Kidney (tissue), 14 donors: Measurements from ENCODE around the gene HSPA6. TPM values are rescaled to one million over a fixed set of nuclear protein-coding genes. Genes with fewer than 3 reads are reported as not detected.
A peak's percentile ranks its signal among the peaks of the same experiment; 100 is the strongest.

ENCODE experiments used
- DNase-seq, 5 donors: peaks; one replicate each; pipeline ENCODE4 v3.0.0-alpha.2; 2013 to 2020
- FAIRE-seq: peaks from 2 replicates; lab custom pipeline; 2012; peaks lifted over from hg19 to GRCh38; lab: Jason Lieb, UNC
- H3K27ac ChIP-seq, 2 donors: one replicate each; pipeline ENCODE4 v1.7.0; 2013; ENCODE audit warnings: low read depth in 2 of 2, low read length in 2 of 2, inconsistent platforms in 1 of 2
- H3K27me3 ChIP-seq: one replicate; pipeline ENCODE4 v1.7.1; 2013; ENCODE audit warnings: low read length, inconsistent platforms; ENCODE audit not compliant: control insufficient read depth, insufficient read depth
- H3K36me3 ChIP-seq, 3 donors: one replicate each; pipeline versions ENCODE4 v1.7.0 to v1.7.1; 2013; ENCODE audit warnings: low read length in 3 of 3, control low read depth in 1 of 3, inconsistent platforms in 1 of 3; ENCODE audit not compliant: insufficient read depth in 3 of 3, control insufficient read depth in 2 of 3
- H3K4me1 ChIP-seq, 3 donors: one replicate each; pipeline versions ENCODE4 v1.7.0 to v1.7.1; 2013; ENCODE audit warnings: low read length in 3 of 3, inconsistent platforms in 1 of 3, low read depth in 1 of 3; ENCODE audit not compliant: control insufficient read depth in 2 of 3, insufficient read depth in 2 of 3
- H3K4me3 ChIP-seq, 3 donors: one replicate each; pipeline versions ENCODE4 v1.7.0 to v1.8.1; 2013; ENCODE audit warnings: low read length in 3 of 3, control low read depth in 1 of 3, inconsistent platforms in 1 of 3
- H3K9ac ChIP-seq, 3 donors: one replicate each; pipeline versions ENCODE4 v1.7.0 to v1.7.1; 2013; ENCODE audit warnings: low read length in 3 of 3, control low read depth in 1 of 3, inconsistent platforms in 1 of 3
- H3K9me3 ChIP-seq, 3 donors: one replicate each; pipeline versions ENCODE4 v1.7.0 to v1.7.1; 2013; ENCODE audit warnings: low read length in 3 of 3, control low read depth in 1 of 3, inconsistent platforms in 1 of 3; ENCODE audit not compliant: control insufficient read depth in 2 of 3, insufficient read depth in 1 of 3
- intact Hi-C: fragments of 100-400 bp; cut with DNase I; formaldehyde crosslinking; loops from one replicate; pipeline ENCODE4 v1.11.1; 2022
- polyA plus RNA-seq: library from polyadenylated mRNA; stranded (reverse); fragments of 350-450 nt; fragmentation: Illumina TruSeq; extraction: RNeasy Lipid Tissue Mini Kit (QIAGEN cat#74804); gene quantifications from one replicate; pipeline ENCODE4 v1.2.3, GENCODE V29; 2014; ENCODE audit warnings: low read depth, low replicate concordance; ENCODE audit not compliant: insufficient read depth
- total RNA-seq: library from RNA; stranded (reverse); fragmentation: NEBNext Ultra II Directional; extraction: Animal tissue kit (Norgen Biotek cat#: 25700); gene quantifications from one replicate; pipeline ENCODE4 v1.2.1, GENCODE V29; 2021
- TF ChIP-seq, protein P1 (sequence below): IDR thresholded peaks from 3 replicates; pipeline ENCODE4 v1.5.1; 2012; ENCODE audit warnings: mild to moderate bottlenecking, moderate library complexity, borderline replicate concordance; ENCODE audit not compliant: insufficient read depth; ENCODE audit errors: extremely low read depth
- donor health status: control.
- donor health status: control.
- donor health status: control.
- donor health status: control.
- donor health status: control.
- donor health status: DM: yes; HTN: yes; CAD: no.
- donor health status: Normal renal cell carcinoma (clear cell type).

The HSPA6 gene
- total and polyA plus RNA-seq, 2 donors from 2014 or later, result 2.6 to 5.5 TPM

DNA sequence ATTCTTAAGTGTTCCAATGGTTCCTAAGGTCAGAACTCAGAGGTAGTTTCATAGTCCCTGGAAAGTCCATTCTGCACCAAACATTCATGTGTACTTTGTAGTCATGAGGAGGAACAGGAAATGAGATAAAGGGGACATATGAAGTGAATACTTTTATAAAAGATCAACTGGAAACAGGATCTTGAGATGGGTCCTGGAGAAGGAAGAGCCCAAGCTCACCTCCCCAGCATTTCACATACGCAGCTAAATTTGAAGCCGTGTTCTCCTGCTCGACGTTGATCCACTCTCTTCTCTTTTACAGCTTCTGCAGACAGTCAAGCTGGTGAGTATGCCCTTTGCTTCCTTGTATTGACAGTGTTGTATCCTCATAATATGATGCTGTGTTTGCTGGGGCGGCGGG is 18.7 kb upstream of the HSPA6 start:
- H3K9me3 ChIP-seq, result no peaks in the 10 kb centered on the region
- no peaks in the 10 kb centered on the region for H3K4me1 ChIP-seq
- no peaks in the 10 kb centered on the region for H3K27me3 ChIP-seq
- H3K36me3 ChIP-seq, result no peaks in the 10 kb centered on the region
- peak overlapping the region in 1 of 2 donors; percentile 53 for H3K27ac ChIP-seq
- H3K4me3 ChIP-seq, result no peak overlapping the region
- intact Hi-C loops, result no loop called here
- H3K9ac ChIP-seq, result no peak overlapping the region
- TF ChIP-seq, protein P1, sequence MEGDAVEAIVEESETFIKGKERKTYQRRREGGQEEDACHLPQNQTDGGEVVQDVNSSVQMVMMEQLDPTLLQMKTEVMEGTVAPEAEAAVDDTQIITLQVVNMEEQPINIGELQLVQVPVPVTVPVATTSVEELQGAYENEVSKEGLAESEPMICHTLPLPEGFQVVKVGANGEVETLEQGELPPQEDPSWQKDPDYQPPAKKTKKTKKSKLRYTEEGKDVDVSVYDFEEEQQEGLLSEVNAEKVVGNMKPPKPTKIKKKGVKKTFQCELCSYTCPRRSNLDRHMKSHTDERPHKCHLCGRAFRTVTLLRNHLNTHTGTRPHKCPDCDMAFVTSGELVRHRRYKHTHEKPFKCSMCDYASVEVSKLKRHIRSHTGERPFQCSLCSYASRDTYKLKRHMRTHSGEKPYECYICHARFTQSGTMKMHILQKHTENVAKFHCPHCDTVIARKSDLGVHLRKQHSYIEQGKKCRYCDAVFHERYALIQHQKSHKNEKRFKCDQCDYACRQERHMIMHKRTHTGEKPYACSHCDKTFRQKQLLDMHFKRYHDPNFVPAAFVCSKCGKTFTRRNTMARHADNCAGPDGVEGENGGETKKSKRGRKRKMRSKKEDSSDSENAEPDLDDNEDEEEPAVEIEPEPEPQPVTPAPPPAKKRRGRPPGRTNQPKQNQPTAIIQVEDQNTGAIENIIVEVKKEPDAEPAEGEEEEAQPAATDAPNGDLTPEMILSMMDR, result no peak
- FAIRE-seq, result no peak
- DNase-seq, result no peak

DNA sequence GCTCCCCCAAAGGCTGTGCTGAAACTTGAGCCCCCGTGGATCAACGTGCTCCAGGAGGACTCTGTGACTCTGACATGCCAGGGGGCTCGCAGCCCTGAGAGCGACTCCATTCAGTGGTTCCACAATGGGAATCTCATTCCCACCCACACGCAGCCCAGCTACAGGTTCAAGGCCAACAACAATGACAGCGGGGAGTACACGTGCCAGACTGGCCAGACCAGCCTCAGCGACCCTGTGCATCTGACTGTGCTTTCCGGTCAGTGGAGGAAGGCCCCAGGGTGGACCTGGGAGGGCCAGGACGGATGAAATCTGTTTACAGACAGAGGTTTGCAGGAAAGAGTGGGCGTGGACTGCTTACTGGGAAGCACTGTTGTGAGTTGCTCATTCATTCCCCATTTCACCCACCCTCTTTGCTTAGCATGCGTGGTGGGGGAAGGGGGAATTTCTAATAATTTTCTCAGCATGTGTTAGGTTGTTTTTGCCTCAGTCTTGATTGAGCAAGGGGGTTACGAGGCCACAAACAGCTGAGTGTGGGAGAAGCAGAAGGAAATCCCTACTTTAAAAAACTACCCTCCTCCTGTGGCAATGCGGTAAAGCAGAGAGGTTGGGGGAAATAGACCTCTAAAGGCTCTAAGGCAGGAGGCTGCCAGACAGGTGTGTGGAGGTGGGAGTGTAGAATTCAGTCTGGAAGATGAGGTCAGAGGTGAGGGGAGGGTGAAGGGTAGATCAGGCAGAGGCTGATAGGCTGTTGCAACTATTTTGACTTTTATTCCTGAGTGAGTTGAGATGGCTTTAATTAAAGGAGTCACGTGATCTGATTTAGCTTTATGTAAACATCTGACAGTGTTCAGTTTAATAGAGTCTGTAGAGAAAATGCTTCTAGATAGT is 17.8 kb upstream of the HSPA6 start:
- Histone ChIP-seq H3K27ac (peak overlapping the region in 1 of 2 donors; percentile 53), H3K27me3 (no peaks in the 10 kb centered on the region), H3K4me3 (no peak overlapping the region), H3K9ac (no peak overlapping the region), H3K4me1 (no peaks in the 10 kb centered on the region), H3K36me3 (no peaks in the 10 kb centered on the region), H3K9me3 (no peaks in the 10 kb centered on the region)
- FAIRE-seq, result no peak
- DNase-seq, result peak in 3 of 5 donors; percentile 29 to 50 (median 37)
- intact Hi-C loops, result no loop called here
- TF ChIP-seq, protein P1, result no peak

DNA sequence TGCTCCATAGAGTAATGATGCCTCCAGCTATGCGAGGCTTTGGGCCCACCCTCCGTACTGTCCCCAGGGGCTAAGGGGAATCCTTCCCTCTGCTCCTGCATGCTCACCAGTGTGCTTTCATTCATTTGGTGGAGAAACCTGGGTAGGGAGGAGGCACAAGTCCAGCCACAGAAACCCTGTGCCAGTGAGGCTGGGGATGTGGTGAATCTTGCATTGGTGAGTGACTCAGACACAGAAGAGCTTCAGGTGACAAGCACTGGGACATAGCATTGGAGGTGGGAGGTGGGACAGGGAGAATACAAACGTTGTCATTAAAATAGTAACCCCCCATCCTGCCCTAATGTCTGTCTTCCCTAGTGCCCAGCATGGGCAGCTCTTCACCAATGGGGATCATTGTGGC is 13.9 kb upstream of the HSPA6 start:
- Histone ChIP-seq H3K9ac (no peak overlapping the region), H3K27ac (no peak overlapping the region), H3K4me3 (no peak overlapping the region), H3K9me3 (no peaks in the 10 kb centered on the region), H3K4me1 (peaks cover 0 to 4% (median 0%) of the 10 kb centered on the region in 3 donors), H3K36me3 (no peaks in the 10 kb centered on the region), H3K27me3 (no peaks in the 10 kb centered on the region)
- no peak for DNase-seq
- FAIRE-seq, result no peak
- TF ChIP-seq, protein P1, result no peak
- intact Hi-C loops, result no loop called here
